Ascending aorta (tissue), 2 donors: ENCODE data around the gene OSBPL10. TPM values are rescaled to one million over a fixed set of nuclear protein-coding genes. Genes with fewer than 3 reads are reported as not detected.

Experiments used
- DNase-seq, 2 donors: peaks; one replicate each; pipeline ENCODE4 v3.0.0-alpha.2; 2019; ENCODE audit warnings: low spot score in 2 of 2
- H3K27ac ChIP-seq, 2 donors: fragments of 200-600 bp; sonication (generic); one replicate each; pipeline ENCODE4 v1.5.1; 2016 to 2017; ENCODE audit warnings: mild to moderate bottlenecking in 1 of 2
- H3K27me3 ChIP-seq: fragments of 200-600 bp; sonication (generic); one replicate; pipeline ENCODE4 v1.5.1; 2017
- H3K36me3 ChIP-seq, 2 donors: fragments of 200-600 bp; sonication (generic); one replicate each; pipeline ENCODE4 v1.5.1; 2016
- H3K4me1 ChIP-seq, 2 donors: fragments of 200-600 bp; sonication (generic); one replicate each; pipeline ENCODE4 v1.5.1; 2016 to 2017; ENCODE audit warnings: mild to moderate bottlenecking in 1 of 2
- H3K4me3 ChIP-seq, 2 donors: fragments of 200-600 bp; sonication (generic); one replicate each; pipeline ENCODE4 v1.5.1; 2016 to 2017; ENCODE audit warnings: mild to moderate bottlenecking in 1 of 2
- H3K9me3 ChIP-seq, 2 donors: fragments of 200-600 bp; sonication (generic); one replicate each; pipeline ENCODE4 v1.5.1; 2016
- CTCF ChIP-seq, 3 experiments: fragments of 200-600 bp in 2 of 3; fragments of 450-650 bp in 1 of 3; sonication (generic) in 2 of 3; IDR thresholded peaks; one replicate each; pipeline ENCODE4 v1.5.1; 2016 to 2019; ENCODE audit warnings: antibody characterized with exemption in 3 of 3, mild to moderate bottlenecking in 1 of 3, moderate library complexity in 1 of 3
- intact Hi-C: fragments of 100-400 bp; cut with DNase I; formaldehyde crosslinking; loops from one replicate; pipeline ENCODE4 v1.15.1; 2023
- total RNA-seq: library from RNA; depleted of rRNA; stranded (reverse); fragments of >200 nt; gene quantifications from one replicate; pipeline ENCODE4 v1.1.0, GENCODE V29; 2016

OSBPL10 gene
- total RNA-seq, 1 donor from 2014 or later, result 169 TPM

GRCh38 chr3:31960793-31961431 is 20.1 kb downstream of the OSBPL10 start:
- peak overlapping the region in 1 of 2 donors; percentile 42 for H3K4me3 ChIP-seq
- intact Hi-C loops, result loop anchor here (5.0 kb wide), 2 partner anchors 429 to 1039 kb away; partner anchors contain the start of gene STT3B
- DNase-seq, result no peak

GRCh38 chr3:31959951-31960792 is 20.9 kb downstream of the OSBPL10 start:
- Histone ChIP-seq H3K27ac (peak overlapping the region; percentile 70 to 89), H3K4me1 (peaks cover 6 to 19% of the 10 kb centered on the region in 2 donors), H3K9me3 (peaks cover 0 to 8% of the 10 kb centered on the region in 2 donors), H3K36me3 (no peaks in the 10 kb centered on the region), H3K27me3 (no peaks in the 10 kb centered on the region), H3K4me3 (peak overlapping the region; percentile 42)
- TF ChIP-seq CTCF (IDR thresholded peaks at IDR 0.05), result no peak
- DNase-seq, result no peak
- intact Hi-C loops, result loop anchor here (5.0 kb wide), 2 partner anchors 428 to 1038 kb away; partner anchors contain the start of gene STT3B

More at GRCh38 chr3:31960793-31961431, 20.1 kb downstream of the OSBPL10 start:
- TF ChIP-seq CTCF (IDR thresholded peaks at IDR 0.05), result no peak
- Histone ChIP-seq H3K4me1 (peaks cover 6 to 19% of the 10 kb centered on the region in 2 donors), H3K27ac (peak overlapping the region; percentile 70 to 89), H3K27me3 (no peaks in the 10 kb centered on the region), H3K9me3 (peaks cover 0 to under 1% of the 10 kb centered on the region in 2 donors), H3K36me3 (no peaks in the 10 kb centered on the region)

- intact Hi-C loops, result no loop called here
- Histone ChIP-seq H3K27ac (peak overlapping the region; percentile 70 to 89), H3K36me3 (no peaks in the 10 kb centered on the region), H3K4me1 (peaks cover 6 to 19% of the 10 kb centered on the region in 2 donors), H3K4me3 (peak overlapping the region; percentile 42), H3K27me3 (no peaks in the 10 kb centered on the region), H3K9me3 (peaks cover 0 to 9% of the 10 kb centered on the region in 2 donors)
- DNase-seq, result no peak
- TF ChIP-seq CTCF (IDR thresholded peaks at IDR 0.05), result no peak
Observed at GRCh38 chr3:31959251-31959650, 21.8 kb downstream of the OSBPL10 start.

- Histone ChIP-seq H3K27me3 (no peaks in the 10 kb centered on the region), H3K36me3 (no peaks in the 10 kb centered on the region), H3K27ac (peak overlapping the region; percentile 70 to 89), H3K9me3 (peaks cover 0 to 9% of the 10 kb centered on the region in 2 donors), H3K4me3 (peak overlapping the region in 1 of 2 donors; percentile 42), H3K4me1 (peaks cover 6 to 19% of the 10 kb centered on the region in 2 donors)
- intact Hi-C loops, result no loop called here
- TF ChIP-seq CTCF (IDR thresholded peaks at IDR 0.05), result no peak
- DNase-seq, result no peak
Observed at GRCh38 chr3:31958701-31959152, 22.3 kb downstream of the OSBPL10 start.

GRCh38 chr3:31957106-31957505 is 24.0 kb downstream of the OSBPL10 start:
- Histone ChIP-seq H3K27ac (peak overlapping the region in 1 of 2 donors; percentile 10), H3K9me3 (peaks cover 0 to 9% of the 10 kb centered on the region in 2 donors), H3K4me1 (peaks cover 6 to 19% of the 10 kb centered on the region in 2 donors), H3K4me3 (no peak overlapping the region), H3K27me3 (no peaks in the 10 kb centered on the region), H3K36me3 (no peaks in the 10 kb centered on the region)
- no peak for DNase-seq
- no peak for TF ChIP-seq CTCF (IDR thresholded peaks at IDR 0.05)
- intact Hi-C loops, result no loop called here
